Measurements from ENCODE around the gene MRPL43.
"Not testable (repeated sequence)": the region's sequence is repeated elsewhere in the genome, so short reads cannot be mapped to it uniquely, and the experiment has no call there.

MRPL43 gene

DNA sequence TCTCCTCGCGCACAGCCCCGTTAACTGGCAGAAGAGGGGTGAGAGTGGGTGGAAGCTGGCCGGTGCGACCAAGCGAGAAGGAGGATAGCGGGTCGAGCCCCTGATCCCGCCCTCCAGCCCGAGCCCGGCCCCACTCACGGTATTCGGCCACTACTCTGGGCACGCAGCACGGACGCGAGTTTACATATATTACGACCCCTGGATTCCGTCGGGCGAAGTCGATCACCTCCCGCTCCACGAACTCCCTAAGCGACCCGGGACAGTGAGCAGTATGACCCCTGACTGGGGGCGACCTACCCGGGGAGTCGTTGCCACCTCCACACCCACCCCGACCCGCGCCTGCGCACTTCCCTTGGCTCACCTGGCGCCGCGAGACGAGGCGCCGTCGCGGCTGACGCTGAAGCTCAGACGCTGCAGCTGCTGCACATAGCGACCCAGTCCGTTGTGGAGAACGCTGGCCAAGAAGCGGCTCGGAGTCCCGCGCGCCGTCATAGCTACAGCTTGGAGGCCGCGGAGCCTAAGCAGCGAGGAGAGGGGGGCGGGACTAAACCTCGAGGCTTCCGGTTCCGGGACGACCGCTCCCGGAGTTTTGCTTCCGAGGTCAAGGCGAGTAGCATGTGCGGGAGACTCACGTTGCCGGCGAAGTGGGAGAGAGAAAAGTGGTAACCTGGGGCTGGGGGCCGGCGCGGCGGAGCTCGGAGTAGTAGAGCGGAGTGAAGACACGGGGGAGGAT is at the start of gene MRPL43, which contains the start of gene TWNK:
TSS of gene MRPL43 (minus strand) at position 546 of the 733 bp plus-strand sequence. CDS start at position 492, 54 bp downstream.
TSS of gene TWNK (plus strand) at position 592 of the 733 bp plus-strand sequence. CDS start 668 bp downstream, outside the sequence.
- peak; percentile 85 for DNase-seq

DNA sequence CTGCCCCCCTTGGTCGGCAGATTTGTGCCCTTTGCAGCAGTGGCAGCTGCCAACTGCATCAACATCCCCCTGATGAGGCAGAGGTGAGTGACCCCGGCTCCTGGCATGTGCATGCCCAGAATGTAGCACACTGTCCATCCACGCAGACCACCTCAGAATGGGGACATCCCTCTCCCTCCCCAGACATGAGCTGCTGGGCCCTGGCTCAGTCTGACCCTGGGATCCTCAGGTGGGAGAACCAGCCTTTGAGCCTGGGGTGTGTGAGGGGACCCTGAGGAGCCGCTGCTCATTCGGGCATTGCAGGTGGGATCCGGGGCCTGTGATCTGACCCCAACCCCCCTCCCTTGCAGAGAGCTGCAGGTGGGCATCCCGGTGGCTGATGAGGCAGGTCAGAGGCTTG is 49.4 kb upstream of the MRPL43 start:
- DNase-seq = no peak

DNA sequence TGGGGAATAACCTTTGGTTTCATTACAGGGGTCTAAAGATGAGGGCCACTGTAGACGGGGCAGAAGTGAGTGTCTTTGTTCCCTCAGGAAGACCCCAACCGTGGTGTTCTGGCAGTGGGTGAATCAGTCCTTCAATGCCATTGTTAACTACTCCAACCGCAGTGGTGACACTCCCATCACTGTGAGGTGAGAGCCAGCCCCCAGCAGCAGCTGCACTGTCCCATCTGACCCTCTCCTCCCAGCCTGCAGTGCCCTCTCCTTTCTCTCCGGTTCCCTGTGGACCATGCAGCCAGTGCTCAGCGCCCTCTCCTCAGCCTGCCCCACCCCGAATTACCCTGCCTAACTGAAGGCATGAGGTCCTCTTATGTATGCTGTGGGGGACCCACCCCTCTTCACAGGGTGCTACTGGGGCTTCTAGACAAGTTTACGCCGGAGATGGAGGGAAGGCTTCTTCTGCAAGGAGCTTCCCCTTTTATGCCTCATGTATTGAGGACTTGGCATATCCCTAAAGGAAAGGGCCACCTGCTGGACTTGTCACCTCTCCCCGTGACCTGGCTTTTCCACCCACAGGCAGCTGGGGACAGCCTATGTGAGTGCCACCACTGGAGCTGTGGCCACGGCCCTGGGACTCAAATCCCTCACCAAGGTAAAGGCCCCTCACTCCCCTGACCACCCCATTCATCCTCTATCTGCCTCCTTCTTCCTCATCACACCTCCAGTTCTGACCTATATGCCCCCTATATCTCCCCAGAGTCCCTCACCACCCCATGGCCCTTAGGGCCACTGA is 48.8 kb upstream of the MRPL43 start:
- no peak for DNase-seq

DNA sequence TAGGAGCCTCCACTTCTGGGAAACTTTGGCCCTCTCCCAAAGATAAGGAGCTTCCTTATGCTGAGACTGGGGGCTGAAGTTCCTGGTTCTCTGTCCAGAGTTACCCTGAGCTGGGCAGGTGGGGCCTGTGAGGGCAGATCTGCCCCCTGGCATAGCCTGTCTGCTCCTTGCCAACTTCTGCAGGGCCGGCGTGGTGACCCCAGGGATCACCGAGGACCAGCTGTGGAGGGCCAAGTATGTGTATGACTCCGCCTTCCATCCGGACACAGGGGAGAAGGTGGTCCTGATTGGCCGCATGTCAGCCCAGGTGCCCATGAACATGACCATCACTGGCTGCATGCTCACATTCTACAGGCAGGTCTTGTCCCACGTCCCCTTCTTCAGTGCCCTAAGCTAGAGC is 48.0 kb upstream of the MRPL43 start:
- DNase-seq = no peak

DNA sequence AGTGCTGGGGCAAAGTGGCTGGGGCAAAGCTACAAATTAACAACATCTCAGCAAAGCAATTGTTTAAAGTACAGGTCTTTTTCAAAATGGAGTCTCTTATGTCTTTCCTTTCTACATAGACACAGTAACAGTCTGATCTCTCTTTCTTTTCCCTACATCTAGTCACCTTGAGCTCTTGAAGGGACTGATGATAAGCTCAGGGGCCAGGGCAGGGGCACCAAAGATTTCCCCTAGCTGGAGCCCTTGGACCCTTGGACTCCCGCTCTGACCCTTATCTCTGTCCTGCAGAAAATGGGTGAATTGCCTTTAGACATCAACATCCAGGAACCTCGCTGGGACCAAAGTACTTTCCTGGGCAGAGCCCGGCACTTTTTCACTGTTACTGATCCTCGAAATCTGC is 47.1 kb upstream of the MRPL43 start:
- DNase-seq = not testable (repeated sequence)

DNA sequence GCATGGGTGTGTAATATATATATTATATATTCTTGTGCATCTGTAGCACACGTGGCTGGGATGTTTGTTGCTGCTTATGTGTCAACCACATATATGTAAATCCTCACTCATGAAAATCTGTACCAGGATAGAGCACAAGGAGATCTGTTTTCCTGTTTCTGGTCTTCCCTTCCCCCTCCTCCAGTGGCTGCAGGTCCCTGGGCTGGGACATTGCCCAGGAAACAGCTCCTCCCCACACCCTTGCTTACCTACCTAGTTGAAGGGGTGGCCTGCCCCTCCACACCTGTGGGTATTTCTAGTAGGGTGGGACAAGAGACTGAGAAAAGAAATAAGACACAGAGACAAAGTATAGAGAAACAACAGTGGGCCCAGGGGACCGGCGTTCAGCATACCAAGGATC is 46.0 kb upstream of the MRPL43 start:
- DNase-seq = no peak

DNA sequence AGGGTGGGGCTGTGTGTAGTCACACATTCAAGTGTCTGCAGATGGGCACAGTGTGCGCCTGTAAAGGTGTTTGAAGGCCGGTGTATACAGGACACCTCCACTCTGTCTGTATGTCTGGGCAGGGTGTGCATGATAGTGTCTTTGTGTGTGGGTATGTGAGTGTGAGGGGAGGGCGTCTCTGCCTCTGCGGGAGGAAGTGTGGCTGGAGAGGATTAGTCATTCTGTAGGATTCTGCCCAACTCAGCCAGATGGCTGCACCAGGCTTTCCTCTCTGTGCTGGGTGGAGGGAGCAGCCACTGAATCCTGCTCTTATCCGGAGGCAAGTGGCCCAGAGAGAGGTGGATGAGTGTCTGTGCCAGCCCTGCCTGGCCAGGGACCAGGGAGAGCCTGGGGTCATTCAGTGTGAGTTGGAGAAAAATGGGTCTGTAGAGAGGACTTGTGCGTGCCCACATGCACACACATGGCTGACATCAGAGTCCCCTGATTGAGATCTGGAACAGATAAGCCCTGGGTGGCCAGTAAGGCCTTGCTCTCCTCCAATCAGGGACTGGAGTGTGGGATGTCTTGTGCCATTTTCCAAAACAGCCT is 45.4 kb upstream of the MRPL43 start:
- DNase-seq = peak; percentile 91

DNA sequence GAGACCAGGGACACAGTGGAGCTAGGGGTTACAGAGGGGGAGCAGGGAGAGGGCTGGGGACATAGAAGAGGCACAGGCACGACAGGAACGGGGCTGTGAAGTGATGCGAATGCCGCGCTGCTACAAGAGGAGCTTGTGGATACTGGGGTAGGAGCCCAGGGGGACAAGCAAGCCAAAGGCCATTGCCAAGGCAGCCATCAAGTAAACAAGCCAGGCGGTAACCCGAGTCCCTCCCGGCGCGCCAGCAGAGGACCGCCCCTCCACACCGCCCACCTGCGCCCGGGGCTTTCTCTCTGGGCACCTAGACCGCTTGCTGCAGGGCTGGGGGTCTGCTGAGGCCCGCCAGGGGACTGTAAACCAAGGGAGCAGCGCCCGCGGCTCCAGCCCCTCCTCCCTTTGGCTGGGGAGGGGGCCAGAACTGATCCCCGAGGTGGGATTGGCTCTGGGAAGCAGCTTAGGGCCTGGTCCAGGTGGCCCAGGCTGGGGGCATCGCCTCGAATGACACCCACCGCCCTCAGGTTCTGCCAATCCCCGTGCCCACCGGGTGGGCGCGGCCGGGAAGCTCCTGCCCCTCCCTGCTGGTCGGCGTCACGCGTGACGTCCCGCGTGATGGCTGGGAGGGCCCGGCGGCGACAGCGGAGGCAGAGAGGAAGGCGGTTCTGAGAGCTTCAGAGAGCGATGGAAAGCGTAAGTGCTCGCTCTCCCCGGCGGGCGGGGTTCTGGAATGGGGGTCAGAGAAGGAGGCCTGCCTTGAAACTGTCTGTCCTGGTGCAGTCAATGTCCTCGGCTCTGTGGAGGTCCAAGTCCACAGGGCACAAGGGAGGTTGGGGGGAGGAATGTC is 44.7 kb upstream of the MRPL43 start:
- peak; percentile 87 for DNase-seq

DNA sequence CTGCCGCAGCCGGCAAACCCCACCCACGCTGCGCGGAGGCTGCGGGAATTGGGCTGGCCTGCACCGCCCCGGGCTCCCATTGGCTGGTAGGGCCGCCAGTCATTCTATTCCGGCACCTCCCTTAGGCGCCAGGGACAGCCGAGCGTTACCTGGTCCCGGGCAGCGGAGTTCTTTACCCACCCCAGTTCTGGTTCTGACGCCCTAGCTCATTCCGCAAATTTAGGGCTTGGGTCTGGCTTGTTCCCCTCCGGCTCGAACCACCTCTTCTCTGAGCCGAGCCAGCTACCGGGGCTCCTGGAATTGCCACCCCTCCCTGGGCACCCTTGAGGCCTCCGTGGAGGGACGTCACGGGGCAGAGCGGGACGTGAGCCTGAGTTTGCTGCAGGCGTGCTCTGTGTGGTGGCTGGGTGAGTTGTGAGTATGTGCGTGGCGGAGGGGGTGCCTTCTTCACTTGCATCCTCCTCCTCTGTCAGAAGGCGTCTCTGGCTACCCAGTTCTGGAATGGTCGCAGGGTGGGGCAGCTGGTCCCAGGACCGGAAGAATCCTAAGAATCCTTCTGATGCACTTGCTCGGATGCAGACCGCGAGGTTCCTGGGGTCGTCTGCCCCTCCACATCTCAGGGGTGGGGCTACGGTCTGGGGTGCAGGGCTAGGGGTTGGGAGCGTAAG is 44.0 kb upstream of the MRPL43 start, which contains the start of the genes PDZD7 and SFXN3:
TSS of gene PDZD7 (minus strand) at position 2 of the 668 bp plus-strand sequence. CDS start 910 bp downstream, outside the sequence.
TSS of gene SFXN3 (plus strand) at position 107 of the 668 bp plus-strand sequence. CDS start 3,461 bp downstream, outside the sequence.
- peak; percentile 92 for DNase-seq

DNA sequence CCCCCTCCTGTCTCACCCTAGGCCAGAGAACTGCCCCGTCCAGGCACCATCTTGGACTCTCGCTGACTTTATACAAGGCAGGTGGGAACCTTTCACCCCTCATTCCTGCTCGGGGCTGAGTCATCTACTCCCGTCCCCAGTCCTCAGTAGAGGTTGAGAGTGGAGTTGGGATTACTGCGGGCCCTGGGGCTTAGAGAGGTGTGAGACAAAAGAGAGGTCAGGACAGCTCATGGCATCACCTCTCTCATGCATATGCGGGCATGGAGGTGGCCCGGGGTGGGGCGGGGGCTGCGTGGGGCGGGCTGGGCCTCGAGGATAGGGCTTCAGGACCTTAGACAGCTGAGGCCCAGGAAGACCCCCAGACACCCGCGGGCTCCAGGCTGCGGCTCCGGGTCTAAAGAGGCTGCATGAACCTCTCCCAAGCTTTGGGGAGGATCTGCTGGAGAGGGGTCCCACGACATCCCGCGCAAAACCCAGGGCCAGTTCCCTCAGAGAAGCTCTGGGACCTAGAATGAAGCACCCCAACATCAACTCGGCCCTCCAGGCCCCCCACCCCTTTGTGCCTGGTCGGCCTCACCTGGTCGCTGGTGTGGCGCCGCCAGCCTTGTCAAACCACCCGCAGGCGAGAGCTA is 43.3 kb upstream of the MRPL43 start:
- peak; percentile 26 for DNase-seq

DNA sequence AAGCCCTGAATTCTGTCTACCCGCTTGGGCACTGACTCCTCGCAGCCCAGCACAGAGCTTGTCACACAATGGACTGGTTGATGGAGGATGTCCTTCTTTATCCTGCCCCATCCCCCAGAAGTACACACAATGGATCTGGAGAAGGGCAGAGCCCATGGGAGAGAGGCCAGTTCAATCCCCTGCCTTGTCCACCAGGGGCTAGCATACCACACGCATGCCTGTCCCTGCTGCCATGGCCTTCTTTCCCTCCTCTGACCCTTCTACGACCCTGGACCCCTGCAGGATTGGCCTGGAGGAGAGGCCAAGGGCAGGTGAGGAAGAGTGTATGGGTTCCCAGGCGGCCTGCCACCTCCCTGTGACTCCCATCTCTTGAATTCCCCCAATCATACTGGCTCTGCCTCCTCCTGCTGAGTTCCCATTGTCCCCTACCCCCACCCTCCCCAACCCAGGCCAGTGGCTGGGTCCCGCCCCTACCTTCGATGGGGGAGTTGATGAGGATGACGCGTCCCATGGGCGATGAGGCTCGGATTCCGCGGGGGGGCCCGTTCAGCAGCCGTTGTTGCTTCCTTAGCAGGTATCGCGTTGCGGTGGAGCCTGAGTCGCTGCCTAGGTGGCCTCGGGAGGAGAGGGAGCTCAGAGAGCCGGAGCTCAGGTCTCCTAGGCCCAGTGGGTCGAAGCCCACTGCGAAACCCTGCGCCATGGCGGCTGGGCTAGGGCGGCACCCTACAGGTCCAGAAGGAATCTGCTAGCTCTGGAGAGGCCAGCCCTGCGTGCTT is 42.4 kb upstream of the MRPL43 start:
- peak; percentile 32 for DNase-seq

DNA sequence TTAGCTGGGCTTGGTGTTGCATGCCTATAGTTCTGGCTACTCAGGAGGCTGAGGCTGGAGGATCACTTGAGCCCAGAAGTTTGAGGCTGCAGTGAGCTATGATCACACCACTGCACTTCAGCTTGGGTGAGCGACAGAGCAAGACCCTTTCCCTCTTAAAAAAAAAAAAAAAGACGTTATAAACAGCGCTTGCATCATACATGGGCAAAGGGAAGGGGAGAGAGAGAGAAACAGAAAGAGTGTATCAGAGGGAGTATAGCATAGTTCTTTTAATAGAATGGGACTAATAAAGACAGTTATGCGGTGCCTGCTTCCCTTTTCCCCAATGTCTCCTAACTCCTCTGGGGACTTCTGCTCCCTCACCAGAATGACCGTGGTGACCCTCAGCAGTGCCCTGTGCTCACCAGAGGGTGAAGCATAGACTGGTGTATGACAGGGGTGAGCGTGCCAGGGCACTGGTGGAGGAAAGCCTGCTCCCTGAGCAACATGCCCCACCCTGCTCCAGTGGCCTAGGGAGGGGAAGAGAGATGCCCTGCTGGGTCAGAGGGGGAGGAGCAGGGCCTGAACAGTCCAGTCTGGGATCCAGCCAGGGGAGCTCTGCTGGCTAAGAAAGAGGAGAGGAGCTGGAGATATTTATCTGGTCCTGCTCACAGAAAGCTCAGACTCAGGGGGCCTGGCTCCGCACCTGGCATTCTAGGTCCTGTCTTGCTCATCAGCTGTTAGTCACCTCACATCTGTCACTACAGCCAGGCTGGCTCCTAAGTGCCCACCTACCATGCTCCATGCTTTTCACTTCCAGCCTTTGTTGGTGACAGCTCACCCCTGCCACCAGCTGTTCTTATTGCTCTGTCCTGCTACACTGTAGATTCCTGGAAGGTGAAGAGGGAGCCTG is 41.4 kb upstream of the MRPL43 start:
- peak; percentile 30 for DNase-seq

DNA sequence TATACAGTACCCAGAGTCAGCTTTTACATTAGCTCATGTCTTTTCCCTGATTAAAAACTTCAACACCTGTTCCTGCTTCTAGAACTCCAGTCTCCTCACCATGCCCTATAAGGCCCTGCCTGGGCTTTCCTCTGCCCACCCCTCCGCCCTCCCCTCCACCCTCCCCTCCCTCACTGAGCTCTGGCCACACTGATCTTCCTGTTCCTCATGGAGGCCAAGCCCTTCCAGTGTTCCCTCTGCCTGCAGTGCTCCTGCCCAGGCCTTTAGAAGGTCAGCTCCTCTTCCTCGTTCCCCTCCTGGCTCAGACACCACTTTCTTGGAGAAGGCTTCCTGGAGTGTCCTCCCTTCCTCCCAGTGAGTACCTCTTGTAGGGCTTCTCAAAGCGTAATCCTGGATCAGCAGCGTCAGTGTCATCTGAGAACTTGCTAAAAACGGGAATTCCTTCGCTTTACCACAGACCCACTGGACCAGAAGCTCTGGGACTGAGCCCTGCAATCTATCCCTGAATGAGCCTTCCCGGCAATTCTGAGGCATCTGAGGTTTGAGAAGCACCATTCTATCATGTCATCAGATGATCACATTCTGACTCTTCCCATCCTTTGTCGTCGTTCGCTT is 39.9 kb upstream of the MRPL43 start:
- peak; percentile 61 for DNase-seq

DNA sequence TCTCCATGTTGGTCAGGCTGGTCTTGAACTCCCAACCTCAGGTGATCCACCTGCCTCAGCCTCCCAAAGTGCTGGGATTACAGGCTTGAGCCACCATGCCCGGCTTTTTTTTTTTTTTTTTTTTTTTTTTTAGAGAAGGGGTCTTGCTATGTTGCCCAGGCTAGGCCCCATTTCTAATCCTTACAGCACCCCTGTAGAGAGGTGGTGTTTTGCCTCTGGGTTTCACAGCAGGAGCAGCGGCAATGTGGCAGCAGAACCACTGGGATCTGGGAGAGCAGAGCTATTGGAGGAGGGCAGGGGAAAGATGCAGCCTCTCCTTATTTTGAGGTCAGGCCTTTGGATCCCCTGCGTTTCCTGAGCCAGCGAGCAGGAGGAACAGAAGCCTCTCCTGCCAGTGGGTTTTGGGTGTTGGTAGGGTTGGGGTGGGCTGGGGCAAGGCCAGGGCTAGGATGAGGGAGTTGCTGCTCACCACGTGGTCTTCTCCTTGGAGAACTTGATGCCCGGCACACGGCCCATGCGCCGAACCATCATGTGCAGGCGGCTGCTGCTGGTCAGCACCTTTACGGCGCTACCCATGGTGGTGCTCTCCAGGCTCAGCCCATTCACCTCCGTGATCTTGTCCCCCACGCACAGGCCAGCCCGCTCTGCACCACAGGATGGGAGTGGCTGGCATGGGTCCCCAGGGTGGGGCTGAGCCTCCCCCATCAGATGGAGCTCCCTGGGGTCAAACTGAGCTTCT is 35.8 kb upstream of the MRPL43 start:
- DNase-seq = no peak

DNA sequence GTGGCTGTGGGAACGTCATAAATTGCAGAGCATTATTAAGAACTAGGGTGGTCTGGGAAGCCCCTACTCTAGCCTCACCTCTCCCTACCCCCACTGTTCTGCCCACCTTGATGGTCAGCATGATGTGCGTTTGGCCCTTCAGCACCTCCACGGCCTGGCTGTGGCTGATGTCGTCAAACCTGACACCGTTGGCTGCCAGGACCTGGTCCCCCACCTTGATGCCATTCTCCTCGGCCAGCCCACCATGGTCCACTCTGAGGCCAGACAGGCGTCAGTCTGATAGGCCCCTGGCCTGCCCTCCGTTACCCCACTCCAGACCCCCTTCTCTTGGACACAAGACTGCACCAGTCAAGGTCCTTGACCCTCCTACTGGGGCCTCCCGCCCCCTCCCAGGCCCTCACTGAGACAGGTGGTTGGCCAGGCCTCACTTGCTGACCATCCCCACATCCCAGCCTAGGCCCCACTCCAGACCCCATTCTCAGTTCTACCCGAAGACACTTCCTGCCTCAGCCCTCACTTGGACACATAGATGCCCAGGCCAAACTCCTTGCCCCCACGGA is 34.5 kb upstream of the MRPL43 start:
- DNase-seq = no peak

DNA sequence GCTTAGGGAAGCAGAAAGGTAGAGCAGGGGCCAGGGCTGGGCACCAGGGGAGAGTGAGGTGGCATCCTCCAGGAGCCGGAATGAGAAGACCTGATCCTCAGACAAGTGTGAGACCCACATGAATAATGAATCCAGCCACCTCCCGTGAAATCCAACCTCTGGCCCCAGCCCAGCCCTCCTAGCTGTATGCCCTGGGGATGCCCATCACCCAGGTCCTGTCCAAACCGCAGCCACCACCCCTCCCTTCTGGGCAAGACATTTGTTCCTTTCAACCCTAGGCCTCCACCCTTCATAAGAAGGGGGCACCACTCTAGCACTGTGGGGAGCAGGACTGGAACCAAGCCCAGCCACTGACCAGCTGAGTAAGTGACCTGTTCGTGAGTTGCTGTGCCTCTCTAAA is 33.9 kb upstream of the MRPL43 start:
- DNase-seq = no peak

DNA sequence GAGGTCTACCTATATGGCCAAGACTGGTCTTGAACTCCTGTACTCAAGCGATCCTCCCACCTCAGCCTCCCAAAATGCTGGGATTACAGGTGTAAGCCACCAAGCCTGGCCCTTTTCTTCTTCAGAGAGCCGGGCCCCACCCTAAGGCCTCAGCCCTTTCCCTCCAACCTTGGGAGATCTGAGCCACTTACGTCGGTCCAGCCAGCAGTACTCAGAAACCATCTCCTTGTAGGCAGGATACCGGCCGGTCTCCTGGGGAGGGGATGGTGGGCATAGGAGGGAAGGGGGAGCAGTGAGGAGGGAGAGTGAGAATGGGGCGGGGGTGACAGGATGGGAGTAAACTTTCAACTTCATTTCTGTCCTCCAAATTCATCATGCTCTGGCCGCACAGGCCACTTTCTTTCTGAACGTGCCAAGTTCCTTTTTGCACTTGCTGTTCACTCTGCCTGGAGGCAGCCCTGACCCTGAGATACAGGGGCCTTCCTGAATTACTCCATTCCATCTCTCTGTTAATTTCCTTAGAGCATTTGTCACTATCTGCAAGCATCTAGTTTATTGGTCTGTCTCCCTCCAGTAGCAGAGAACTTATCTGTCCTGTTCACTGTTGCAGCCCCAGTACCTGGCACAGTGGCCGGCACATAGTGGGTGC is 33.3 kb upstream of the MRPL43 start:
- no peak for DNase-seq

DNA sequence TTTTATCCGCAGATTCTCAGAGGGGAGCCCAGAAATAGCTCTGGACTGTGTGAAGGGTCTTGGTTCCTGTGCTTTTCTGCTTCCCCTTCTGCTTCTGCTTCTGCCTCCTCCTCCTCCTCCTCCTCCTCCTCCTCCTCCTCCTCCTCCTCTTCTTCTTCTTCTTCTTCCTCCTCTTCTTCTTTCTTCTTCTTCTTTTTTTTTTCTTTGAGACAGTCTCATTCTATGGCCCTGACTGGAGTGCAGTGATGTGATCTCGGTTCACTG is 32.1 kb upstream of the MRPL43 start:
- DNase-seq = no peak

Data from NCI-H82 (cell line).